ENCODE results near the gene TMEM204. TPM values are rescaled to one million over a fixed set of nuclear protein-coding genes. Genes with fewer than 3 reads are reported as not detected.

The TMEM204 gene
- total RNA-seq, 6 donors from 2014 or later, result 31.4 to 112 (median 48.4) TPM

DNA sequence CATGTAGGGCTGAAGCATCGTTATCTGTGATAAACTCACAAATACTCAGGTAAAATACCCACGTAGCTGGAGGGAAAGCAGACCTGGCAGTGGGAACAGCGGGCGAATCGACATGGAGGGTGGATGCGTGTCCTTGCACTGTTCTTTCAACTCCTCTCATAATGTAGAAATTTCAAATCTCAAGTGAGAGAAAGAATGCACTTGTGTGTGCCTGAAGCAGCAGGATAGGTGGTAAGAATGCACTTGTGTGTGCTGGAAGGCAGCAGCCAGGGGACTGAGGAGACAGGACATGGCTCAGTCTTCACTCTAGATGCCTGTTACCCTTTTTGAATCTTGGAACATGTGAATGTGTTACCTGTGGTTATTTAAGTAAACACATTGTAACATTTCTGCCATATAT, 68.0 kb downstream of the TMEM204 start:
- Histone ChIP-seq H3K4me3 (peak overlapping the region in 2 of 4 donors; percentile 6 to 14), H3K27me3 (no peaks in the 10 kb centered on the region), H3K9me3 (no peaks in the 10 kb centered on the region), H3K27ac (peak overlapping the region in 3 of 4 donors; percentile 49 to 78 (median 62)), H3K36me3 (peaks cover 0 to 25% (median 8%) of the 10 kb centered on the region in 4 donors), H3K4me1 (peaks cover 0 to 8% (median 4%) of the 10 kb centered on the region in 4 donors)
- DNase-seq (peak in 1 of 2 donors; percentile 49), ATAC-seq (ENCODE audit: low FRiP score in 2 of 2) (peak; percentile 60 to 92)
- TF ChIP-seq POLR2AphosphoS5 (IDR thresholded peaks at IDR 0.05) (no peak), POLR2A (IDR thresholded peaks at IDR 0.05) (peak in 1 of 4 donors; percentile 30), CTCF (IDR thresholded peaks at IDR 0.05) (no peak), EP300 (IDR thresholded peaks at IDR 0.05) (no peak)
- 69 to 96% methylated on average over 6 of the region's 6 CpGs for WGBS, 2 donors

DNA sequence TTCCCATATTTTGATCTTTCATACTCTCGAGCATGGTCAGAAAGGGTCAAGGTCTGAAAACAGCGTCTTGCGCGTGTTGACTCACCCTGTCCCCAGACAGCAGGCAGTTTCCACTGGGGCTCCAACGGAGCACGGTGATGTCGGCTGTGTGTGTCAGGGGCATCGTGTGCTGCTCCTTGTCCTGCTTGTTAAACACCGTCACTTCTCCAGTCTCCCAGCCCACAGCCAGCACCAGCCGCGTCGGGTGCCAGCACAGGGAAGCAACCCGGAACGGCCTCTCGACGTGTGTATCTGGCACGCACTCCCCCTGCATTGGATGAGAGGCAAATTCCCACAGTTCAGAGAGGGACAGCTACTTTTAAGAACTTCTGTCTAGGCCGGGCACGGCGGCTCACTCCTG, 68.8 kb downstream of the TMEM204 start:
- Histone ChIP-seq H3K27ac (peak overlapping the region; percentile 49 to 78 (median 60)), H3K4me3 (peak overlapping the region in 2 of 4 donors; percentile 6 to 14), H3K4me1 (peaks cover 0 to 8% (median 4%) of the 10 kb centered on the region in 4 donors), H3K27me3 (no peaks in the 10 kb centered on the region), H3K9me3 (no peaks in the 10 kb centered on the region), H3K36me3 (peaks cover 0 to 28% (median 11%) of the 10 kb centered on the region in 4 donors)
- no peak for TF ChIP-seq POLR2A (IDR thresholded peaks at IDR 0.05)
- no peak for TF ChIP-seq EP300 (IDR thresholded peaks at IDR 0.05)
- TF ChIP-seq POLR2AphosphoS5 (IDR thresholded peaks at IDR 0.05), result no peak
- TF ChIP-seq CTCF (IDR thresholded peaks at IDR 0.05), result no peak
- 72 to 80% methylated on average over 20 of the region's 20 CpGs for WGBS, 2 donors
- ATAC-seq (ENCODE audit: low FRiP score in 2 of 2), result peak; percentile 31 to 76
- peak in 1 of 2 donors; percentile 29 for DNase-seq

Other genes with a start within 250 kb of the TMEM204 start
- 100 to 1,000 TPM in 1 of 6 donors, 10 to 100 TPM in 5; 51.4 to 113 (median 92.0) TPM for gene UBE2I, start 224.0 kb upstream of the TMEM204 start, total RNA-seq
- 10 to 100 TPM in 3 of 6 donors, 1 to 10 TPM in 3; 3.2 to 57.6 (median 11.5) TPM for gene BAIAP3, start 200.0 kb upstream of the TMEM204 start, total RNA-seq
- gene TSR3, start 181.8 kb upstream of the TMEM204 start, total RNA-seq, result 10 to 100 TPM; 55.6 to 74.5 (median 65.1) TPM
- 100 to 1,000 TPM in 1 of 6 donors, 10 to 100 TPM in 5; 32.8 to 106 (median 93.0) TPM for gene GNPTG, start 181.7 kb upstream of the TMEM204 start, total RNA-seq
- 10 to 100 TPM in 5 of 6 donors, 1 to 10 TPM in 1; 7.6 to 83.8 (median 28.0) TPM for gene UNKL, start 119.0 kb upstream of the TMEM204 start, total RNA-seq
- gene UQCC4, start 112.9 kb upstream of the TMEM204 start, total RNA-seq, result 10 to 100 TPM in 3 of 6 donors, 1 to 10 TPM in 3; 3.1 to 16.3 (median 9.9) TPM
- gene PERCC1, start 102.6 kb upstream of the TMEM204 start, total RNA-seq, result 1 to 10 TPM in 1 of 6 donors, under 1 TPM in 1, not detected in 4; 0.27 to 2.2 TPM
- 1 to 10 TPM in 4 of 6 donors, under 1 TPM in 1, not detected in 1; 0.30 to 5.4 (median 2.9) TPM for gene CCDC154, start 89.1 kb upstream of the TMEM204 start, total RNA-seq
- gene CLCN7, start 58.6 kb upstream of the TMEM204 start, total RNA-seq, result 100 to 1,000 TPM in 4 of 6 donors, 10 to 100 TPM in 2; 78.0 to 463 (median 147) TPM
- under 1 TPM in 3 of 6 donors, not detected in 3; 0.30 to 0.34 (median 0.34) TPM for gene PTX4, start 44.7 kb upstream of the TMEM204 start, total RNA-seq
- gene TELO2, start 40.3 kb upstream of the TMEM204 start, total RNA-seq, result 100 to 1,000 TPM in 1 of 6 donors, 10 to 100 TPM in 5; 13.8 to 130 (median 41.5) TPM
- gene IFT140, start 78.4 kb downstream of the TMEM204 start, total RNA-seq, result 100 to 1,000 TPM in 1 of 6 donors, 10 to 100 TPM in 5; 32.1 to 152 (median 49.8) TPM
- 10 to 100 TPM; 16.3 to 57.6 (median 20.6) TPM for gene CRAMP1, start 78.7 kb downstream of the TMEM204 start, total RNA-seq
- 10 to 100 TPM; 15.8 to 60.5 (median 38.3) TPM for gene JPT2, start 144.6 kb downstream of the TMEM204 start, total RNA-seq
- 100 to 1,000 TPM in 2 of 6 donors, 10 to 100 TPM in 4; 46.4 to 505 (median 71.9) TPM for gene MAPK8IP3, start 172.5 kb downstream of the TMEM204 start, total RNA-seq
- gene NME3, start 237.9 kb downstream of the TMEM204 start, total RNA-seq, result 100 to 1,000 TPM in 2 of 6 donors, 10 to 100 TPM in 4; 57.8 to 155 (median 78.9) TPM
- 10 to 100 TPM; 10.8 to 87.0 (median 21.5) TPM for gene EME2, start 239.1 kb downstream of the TMEM204 start, total RNA-seq
- gene MRPS34, start 239.5 kb downstream of the TMEM204 start, total RNA-seq, result 10 to 100 TPM; 49.2 to 91.7 (median 69.8) TPM
- gene SPSB3, start 248.9 kb downstream of the TMEM204 start, total RNA-seq, result 100 to 1,000 TPM in 2 of 6 donors, 10 to 100 TPM in 4; 46.2 to 234 (median 64.4) TPM
- gene NUBP2, start 249.3 kb downstream of the TMEM204 start, total RNA-seq, result 10 to 100 TPM; 53.2 to 85.6 (median 60.5) TPM